T-helper 9 cell (primary cell): ENCODE data around the gene R3HDM4.
"Not testable (repeated sequence)": the region's sequence is repeated elsewhere in the genome, so short reads cannot be mapped to it uniquely, and the experiment has no call there.

Experiments used
- DNase-seq: peaks from one replicate; pipeline ENCODE4 v3.0.0-alpha.2; 2020

R3HDM4 gene

DNA sequence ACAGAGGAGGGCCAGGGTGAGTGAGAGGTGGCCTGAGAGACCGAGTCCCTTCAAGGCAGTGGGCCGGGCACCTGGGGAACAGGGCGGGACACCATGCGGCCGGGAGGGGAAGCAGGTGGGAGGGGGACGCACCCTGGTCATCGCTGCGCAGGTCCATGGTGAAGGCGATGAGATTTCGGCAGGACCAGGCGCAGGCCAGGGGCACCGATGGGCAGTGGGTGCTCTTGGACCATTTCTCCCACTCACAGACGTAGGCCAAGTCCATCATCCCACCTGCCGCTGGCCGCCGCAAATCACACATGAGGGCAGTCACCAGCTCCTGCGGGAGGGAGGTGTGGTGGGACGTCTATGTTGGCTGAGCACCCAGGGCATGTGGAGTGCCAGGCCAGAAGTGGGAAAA is 22.2 kb downstream of the R3HDM4 start:
- DNase-seq = no peak

DNA sequence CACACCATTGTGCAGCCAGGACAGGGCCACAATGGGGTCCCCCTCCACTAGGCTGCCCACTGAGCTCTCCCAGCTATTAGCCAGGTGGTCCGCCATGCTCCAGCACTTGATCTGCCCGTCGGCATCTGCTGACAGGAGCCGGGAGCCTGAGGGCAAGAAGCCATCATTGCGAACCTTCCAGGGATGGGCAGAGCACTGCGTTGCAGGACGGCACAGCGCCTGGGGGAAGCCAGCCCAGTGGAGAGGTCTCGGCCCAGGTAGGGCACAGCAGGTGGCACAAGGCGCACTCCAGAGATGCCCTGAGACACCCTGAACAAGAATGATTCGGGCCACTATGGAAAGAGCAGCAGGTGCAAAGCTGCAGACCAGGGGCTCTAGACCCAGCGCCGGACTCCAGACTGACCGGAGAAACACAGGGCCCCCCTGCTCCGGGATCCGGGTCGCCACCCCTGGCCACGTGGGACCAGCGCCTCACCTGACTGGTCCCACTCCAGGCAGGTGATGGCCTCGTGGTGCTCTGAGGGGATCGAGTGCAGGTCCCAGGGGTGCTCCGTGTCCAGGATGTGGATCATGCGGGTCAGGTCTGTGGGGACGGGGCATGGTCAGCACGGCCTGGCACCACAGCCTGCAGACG is 23.2 kb downstream of the R3HDM4 start:
- DNase-seq = no peak

DNA sequence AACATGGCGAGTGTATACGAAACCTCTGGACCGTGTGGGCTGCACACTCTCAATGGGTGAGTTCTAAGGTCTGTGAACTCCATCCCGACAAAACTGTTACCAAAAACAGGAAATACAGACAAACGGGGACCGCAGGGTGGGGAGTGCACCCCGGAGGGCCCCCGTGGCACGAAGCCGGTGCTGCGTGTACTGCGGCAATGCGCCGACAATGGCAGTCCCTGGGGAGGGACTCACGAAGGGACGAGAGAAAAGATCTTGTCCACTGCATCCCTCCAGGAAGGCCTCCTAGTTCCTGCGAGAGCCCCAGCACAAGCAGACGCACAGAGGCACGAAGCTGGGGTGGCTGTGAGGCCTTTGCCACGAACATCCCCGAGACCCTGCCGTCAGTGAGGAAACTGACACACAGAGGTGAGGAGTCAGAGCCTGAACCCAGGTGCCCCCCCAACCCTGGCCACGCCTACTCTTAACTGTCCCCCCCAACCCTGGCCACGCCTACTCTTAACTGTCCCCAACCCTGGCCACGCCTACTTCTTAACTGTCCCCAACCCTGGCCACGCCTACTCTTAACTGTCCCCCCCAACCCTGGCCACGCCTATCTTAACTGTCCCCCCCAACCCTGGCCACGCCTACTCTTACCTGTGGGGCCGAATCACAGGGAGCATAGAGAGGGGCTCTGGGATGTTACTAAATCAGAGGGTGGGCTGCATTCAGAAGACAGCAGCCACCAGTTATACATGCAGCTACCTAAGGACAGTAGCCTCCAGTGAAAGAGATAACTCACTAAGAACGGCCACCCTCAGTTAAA is 24.2 kb downstream of the R3HDM4 start:
- peak; percentile 47 for DNase-seq

DNA sequence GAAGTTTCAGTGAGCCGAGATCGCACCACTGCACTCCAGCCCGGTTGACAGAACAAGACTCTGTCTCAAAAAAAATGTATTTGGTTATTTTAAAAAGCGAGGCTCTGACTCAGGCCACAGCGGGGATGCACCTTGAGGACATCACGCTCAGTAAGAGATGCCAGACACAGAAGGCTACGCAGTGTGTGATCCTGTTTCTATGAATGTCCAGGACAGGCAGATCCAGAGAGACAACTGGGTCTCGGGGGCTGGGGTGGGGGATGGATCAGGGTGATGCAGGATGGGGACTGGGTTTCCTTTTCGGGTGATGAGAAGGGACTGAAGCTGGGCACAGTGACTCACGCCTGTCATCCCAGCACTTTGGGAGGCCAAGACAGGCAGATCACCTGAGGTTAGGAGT is 25.4 kb downstream of the R3HDM4 start:
- no peak for DNase-seq

DNA sequence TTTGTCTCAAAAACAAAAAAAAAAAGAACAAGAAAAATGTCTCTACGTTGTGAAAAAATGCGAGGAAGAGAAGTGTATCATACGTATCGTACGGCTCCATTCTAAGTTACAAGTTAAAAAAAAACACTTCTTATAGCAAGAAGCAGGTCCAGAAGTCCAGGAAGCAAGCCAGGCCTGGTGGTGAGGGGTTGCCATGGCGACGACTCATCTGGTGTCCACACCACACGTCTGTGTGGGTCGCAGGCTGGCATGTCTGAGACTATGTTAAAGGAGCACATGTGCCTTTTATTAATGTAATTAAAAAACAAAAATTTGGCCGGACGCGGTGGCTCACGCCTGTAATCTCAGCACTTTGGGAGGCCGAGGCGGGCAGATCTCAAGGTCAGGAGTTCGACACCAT is 25.9 kb downstream of the R3HDM4 start:
- no peak for DNase-seq

DNA sequence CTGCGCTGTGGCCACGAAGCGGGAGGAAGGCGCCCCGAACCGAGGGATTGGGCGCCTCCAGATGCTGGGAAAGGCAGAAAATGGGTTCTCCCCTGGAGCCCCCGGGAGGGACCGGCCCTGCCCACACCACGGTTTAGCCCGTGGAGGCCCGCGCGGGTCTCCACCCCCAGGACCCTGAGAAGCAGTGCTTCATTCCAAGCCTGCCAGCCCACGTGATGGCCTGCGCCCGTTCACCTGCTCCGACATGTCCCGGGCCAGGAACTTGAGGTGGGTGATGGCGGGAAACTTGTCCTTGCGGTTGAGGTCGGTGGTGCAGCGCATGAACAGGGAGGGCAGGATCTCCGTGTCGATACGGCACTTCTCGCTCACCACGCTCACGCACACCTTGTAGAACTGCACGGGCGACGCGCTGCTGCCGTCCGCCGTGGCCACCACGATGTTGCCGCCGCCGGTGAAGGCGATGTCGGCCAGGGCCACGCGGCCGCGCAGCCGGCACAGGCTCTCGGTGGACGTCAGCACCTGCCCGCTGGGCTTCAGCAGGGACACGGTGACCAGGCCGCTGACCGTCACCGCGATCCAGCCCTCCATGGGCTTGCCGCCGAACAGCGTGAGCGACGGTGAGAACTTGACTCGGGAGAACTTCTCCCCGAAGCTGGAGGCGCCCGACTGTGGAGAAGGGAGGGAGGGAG is 27.3 kb downstream of the R3HDM4 start:
- no peak for DNase-seq

DNA sequence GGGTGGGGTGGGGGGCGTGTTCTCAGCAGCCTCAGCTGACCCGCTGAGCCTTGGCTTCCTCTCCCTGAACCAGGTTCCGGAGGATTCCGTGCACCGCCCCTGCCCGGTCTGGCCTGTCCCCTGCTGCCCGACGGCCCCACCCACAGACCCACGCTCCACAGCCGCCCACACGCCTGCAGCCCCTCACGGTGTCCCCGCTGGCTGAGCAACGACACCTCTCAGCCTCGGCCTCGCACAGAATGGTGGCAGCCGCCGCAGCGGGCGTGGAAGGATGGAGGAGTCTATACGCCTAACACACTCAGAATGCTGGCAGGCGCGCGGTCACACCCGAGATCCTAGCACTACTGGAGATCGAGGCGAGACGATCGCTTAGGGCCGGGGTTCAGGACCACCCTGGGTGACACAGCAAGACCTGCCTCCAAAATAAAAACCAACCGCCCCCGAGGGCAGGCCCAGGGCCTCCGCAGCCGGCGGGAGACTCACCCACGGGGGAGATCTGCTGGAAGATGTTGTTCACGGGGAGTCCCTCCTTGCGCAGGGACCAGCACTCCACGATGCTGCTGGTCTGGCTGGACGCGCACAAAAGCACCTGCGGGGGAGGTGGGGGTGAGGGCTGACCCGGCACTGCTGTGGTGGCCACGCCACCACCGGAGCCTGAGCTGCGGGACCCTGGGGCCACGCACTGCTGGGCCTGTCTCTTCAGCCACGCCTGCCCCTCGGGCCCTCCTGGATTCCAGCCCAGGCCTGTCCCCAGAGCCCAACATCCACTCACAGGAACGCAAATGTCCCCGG is 28.4 kb downstream of the R3HDM4 start:
- DNase-seq = no peak

DNA sequence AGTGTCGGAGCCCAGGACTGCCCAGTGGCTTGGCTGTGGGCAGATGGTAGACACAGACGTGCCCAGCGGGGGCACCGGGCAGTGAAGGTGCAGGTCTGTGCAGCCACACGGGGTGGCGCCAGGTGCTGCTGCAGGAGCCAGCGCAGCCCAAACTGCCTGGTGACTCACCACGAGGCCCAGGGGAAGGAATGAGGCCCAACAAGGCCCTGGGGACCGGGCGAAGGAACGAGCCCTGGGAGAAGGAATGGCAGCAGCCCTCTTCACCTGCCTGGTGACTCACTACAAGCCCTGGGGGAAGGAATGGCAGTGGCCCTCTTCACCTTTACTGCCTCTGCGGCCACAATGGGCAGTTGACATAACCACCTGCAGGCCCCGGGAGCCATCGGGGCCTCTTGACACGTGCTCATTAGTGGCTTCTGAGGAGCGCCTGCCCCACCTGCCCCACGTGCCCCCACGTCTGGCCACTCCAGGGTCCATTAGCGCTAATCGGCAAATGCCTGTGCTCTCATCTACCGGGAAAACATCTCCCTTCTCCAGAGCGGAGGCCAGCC is 29.3 kb downstream of the R3HDM4 start:
- DNase-seq = no peak

DNA sequence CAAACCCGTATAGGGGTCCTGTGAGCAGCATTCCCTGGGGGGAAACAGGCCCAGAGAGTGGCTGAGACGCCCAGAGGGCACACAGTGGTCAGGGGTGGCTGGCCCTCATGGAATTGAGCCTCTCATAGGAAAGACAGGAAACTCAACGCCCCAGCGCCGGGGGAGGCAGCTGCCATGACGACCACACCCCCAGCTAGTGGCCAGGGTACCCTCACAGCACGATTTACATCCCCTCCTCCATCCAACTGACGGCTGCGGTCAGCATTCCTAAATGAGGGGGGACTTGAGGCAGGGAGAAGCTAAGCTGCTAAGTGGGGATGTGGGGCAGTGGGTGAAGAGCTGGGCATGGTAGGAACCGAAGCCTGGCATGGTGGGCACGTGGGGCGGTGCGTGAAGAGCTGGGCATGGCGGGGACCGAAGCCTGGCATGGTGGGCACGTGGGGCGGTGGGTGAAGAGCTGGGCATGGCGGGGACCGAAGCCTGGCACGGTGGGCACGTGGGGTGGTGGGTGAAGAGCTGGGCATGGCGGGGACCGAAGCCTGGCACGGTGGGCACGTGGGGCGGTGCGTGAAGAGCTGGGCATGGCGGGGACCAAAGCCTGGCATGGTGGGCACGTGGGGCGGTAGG is 30.0 kb downstream of the R3HDM4 start:
- DNase-seq = no peak

DNA sequence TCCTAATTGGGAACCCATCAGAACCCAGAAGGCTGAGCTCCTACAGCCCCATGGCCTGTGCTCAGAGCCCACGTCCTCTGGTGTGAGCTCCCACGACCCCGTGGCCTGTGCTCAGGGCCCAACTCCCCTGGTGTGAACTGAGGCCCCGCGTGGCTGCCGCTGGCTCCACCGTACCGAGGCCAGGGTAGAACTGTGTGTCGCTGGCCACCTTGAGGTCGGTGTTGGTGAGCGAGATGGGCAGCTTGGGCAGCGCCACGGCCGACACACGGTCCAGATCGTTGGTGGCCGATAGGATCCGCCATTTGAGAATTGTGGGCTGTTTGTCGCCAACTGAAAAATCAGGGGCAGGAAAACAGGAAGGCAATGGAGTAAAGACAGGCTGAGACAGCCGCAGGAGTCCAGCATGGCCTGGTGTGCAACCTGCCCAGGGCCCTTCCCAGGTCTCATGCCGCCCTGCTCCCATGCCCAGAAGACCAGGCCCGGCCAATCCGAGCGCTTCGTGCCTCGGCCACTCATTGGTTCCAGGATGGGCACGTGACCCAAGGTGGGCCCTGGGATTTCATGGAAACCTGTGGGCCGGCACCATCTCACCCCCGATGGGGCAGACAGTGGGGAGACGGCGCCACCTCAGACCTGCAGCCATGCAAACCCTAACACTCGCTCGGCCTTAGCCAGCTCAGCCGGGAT is 31.5 kb downstream of the R3HDM4 start:
- no peak for DNase-seq

DNA sequence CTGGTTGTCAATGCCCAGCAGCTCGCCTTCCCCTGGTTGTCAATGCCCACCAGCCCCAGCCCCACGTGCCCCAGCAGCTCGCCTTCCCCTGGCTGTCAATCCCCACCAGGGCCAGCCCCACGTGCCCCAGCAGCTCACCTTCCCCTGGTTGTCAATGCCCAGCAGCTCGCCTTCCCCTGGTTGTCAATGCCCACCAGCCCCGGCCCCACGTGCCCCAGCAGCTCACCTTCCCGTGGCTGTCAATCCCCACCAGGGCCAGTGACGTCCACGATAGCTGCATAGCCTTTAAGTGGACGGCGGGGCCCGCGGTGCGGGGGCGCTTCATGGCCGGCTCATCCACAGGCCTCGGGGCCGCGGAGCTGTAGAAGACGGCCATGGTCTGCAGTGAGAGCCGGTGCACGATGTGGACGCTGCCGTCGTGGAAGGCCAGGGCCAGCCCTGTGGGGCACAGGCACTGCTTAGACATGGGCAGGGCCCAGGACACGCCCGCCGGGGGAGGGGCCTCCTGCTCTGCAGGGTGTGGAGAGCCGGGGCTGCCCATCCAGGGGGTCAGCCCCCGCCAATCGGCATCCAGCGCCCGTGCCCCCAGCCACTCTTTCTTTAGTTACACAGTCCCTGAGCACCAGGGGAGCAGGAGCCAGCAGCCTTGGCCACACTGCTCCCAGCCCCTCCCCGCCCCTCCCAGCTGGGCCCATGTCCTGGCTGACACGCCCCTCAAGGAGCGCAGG is 33.1 kb downstream of the R3HDM4 start:
- DNase-seq = no peak

DNA sequence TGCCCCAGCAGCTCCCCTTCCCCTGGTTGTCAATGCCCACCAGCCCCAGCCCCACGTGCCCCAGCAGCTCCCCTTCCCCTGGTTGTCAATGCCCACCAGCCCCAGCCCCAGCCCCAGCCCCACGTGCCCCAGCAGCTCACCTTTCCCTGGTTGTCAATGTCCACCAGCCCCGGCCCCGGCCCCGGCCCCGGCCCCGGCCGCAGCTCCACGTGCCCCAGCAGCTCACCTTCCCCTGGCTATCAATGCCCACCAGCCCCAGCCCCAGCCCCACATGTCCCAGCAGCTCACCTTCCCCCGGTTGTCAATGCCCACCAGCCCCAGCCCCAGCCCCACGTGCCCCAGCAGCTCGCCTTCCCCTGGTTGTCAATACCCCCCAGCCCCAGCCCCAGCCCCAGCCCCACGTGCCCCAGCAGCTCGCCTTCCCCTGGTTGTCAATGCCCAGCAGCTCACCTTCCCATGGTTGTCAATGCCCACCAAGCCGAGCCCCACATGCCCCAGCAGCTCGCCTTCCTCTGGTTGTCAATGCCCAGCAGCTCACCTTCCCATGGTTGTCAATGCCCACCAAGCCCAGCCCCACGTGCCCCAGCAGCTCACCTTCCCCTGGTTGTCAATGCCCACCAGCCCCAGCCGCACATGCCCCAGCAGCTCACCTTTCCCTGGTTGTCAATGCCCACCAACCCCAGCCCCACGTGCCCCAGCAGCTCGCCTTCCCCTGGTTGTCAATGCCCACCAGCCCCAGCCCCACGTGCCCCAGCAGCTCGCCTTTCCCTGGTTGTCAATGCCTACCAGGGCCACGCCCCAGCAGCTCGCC is 34.1 kb downstream of the R3HDM4 start:
- not testable (repeated sequence) for DNase-seq

DNA sequence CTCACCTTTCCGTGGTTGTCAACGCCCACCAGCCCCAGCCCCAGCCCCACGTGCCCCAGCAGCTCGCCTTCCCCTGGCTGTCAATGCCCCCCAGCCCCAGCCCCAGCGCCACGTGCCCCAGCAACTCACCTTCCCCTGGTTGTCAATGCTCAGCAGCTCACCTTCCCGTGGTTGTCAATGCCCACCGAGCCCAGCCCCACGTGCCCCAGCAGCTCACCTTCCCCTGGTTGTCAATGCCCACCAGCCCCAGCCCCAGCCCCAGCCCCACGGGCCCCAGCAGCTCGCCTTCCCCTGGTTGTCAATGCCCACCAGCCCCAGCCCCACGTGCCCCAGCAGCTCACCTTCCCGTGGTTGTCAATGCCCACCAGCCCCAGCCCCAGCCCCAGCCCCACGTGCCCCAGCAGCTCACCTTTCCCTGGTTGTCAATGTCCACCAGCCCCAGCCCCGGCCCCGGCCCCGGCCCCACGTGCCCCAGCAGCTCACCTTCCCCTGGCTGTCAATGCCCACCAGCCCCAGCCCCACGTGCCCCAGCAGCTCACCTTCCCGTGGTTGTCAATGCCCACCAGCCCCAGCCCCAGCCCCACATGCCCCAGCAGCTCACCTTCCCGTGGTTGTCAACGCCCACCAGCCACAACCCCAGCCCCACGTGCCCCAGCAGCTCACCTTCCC is 34.9 kb downstream of the R3HDM4 start:
- DNase-seq = not testable (repeated sequence)

DNA sequence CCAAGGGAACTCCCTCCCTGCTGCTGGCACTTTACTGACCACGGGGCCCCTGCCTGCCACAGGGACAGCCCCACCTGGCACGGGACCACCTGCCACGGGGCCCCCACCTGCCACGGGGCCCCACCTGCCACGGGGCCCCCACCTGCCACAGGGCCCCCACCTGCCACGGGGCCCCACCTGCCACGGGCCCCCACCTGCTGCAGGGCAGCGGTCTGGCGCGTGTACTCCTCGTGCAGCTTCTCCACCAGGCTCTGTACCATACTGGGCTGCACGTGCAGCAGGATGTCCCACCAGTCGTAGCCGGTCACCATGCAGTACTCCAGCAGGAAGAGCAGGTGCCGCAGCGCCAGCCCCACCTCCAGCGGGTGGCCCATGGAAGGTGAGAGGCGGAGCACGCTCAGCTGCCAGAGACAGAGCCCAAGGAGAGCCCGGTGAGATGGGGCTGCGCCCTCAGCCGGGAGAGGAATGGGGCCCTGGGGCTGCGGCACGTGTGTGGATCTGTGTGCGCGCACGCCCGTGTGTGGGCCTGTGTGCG is 36.2 kb downstream of the R3HDM4 start:
- DNase-seq = no peak

DNA sequence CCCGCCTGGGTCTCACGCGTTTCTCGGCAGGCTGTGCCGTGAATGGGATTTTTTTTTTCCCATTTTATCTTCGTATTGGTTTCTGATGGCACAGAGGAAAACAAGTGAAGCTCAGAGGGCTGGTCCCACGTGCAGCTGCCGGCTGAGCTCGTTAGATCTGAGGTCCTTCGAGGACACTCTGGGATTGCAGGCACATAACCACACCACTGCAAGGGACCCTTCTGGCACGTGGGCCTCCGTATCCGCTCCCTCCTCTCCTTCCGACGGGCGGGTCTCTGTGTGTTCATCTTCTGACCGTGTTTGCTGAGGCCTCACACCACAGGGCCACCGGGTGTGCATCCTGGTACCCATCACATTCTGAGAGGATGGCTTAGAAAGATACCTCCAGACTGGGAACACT is 36.9 kb downstream of the R3HDM4 start:
- DNase-seq = no peak

DNA sequence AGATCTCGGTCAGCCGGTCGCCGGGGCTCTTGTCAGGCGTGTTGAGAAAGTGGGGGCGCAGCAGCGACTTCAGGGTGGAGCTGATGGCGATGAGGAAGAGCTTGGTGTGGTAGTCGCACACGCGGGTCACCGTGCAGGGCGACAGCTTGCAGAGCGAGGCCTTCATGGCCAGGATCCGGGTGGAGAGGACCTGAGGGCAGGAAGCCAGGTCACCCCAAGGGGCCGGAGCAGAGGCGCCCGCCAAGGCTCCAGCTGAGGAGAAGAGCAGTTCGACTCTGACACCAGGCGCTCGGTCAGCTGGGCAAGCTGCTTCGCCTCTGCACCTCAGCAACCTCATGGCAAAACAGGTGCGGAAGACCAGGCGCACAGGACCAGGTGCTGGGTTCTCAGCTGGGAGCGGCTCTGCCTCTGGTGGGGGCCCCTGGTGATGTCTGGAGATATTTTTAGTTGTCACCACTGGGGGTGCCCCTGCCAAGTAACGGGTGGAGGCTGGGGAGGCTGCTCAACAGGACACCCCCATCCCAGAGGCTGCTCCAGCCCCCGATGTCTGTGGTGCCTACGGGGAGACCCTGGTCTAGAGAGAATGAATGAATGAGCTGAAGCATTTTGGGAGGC is 37.6 kb downstream of the R3HDM4 start:
- no peak for DNase-seq

DNA sequence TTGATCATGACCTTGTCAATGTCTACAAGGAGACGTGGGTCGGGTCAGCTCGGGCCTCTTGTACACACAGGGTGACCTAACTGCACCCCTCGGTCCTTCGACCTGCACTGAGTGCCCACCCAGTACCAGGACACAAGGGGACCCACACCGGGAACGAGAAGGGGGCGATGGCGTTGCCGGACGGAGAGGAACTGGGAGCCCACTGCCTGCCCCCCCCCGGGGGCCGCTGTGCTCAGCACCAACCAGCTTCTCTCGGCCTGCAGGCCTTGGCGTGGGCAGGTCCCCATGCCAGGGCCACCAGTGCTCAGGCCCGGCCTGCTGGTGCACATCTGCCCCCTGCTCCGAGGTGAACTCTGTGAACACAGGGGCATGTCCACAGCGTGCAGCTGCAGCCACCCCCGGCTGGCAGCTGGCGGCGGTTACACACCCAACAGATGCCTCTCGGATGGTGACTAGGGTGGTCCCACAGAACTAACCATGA is 39.4 kb downstream of the R3HDM4 start:
- DNase-seq = no peak

DNA sequence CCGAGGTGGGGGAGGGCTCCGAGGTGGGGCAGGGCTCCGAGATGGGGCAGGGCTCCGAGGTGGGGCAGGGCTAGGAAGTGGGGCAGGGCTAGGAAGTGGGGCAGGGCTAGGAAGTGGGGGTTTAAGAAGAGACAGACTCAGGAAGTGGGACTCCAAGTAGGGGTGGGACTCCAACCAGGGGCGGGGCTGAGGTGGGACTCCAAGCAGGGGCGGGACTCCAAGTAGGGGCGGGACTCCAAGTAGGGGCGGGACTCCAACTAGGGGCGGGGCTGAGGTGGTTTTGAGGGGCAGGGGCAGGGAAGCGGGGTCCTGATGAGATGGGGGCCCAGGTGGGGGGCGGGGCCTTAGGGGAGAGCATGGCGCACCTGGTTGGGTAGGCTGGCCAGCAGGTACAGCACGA is 39.9 kb downstream of the R3HDM4 start:
- peak; percentile 73 for DNase-seq
